Measurements from ENCODE around the gene A3GALT2. TPM values are rescaled to one million over a fixed set of nuclear protein-coding genes. Genes with fewer than 3 reads are reported as not detected.

A3GALT2 gene
- total RNA-seq, 2 experiments from 2014 or later = not detected

DNA sequence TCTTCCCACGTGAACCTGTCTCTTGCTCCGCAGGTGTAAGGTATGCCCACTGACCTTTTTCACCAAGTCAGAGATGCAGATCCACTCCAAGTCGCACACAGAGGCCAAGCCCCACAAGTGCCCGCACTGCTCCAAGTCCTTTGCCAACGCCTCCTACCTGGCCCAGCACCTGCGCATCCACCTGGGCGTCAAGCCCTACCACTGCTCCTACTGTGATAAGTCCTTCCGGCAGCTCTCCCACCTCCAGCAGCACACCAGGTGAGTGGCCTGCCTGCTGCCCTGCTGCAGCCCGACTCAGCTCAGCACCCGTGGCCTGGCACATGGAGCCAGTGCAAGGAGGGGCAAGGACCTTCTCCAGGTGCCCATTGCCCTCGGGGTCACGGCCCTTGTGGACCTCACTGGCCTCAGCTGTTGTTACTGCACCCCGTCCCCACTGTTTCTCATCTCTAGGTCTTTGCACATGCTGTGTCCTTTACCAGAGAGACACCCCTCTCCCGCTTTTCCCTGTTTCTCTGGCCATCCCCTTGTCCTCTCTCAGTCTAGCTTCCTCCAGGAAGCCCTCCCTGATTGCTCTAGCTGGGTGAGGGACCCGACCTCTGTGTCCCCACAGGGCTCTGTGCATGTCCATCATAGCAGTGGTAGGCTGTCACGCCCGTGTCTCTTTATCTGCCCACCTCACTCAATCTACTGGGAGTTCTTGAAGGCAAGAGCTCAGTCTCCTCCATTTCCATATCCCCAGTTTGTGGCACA lies 39.2 kb downstream of the A3GALT2 start:
- Histone ChIP-seq H3K4me1 (ENCODE audit: insufficient read depth, low read length, poor library complexity, severe bottlenecking) (no peaks in the 10 kb centered on the region), H3K36me3 (ENCODE audit: insufficient read depth, low read length) (peaks cover 5% of the 10 kb centered on the region; the same call in 1 of the 2 replicates), H3K4me2 (ENCODE audit: low read length) (no peak overlapping the region), H3K9me3 (ENCODE audit: low read length) (no peaks in the 10 kb centered on the region), H2AFZ (ENCODE audit: low read length) (no peak overlapping the region), H3K27ac (ENCODE audit: low read depth, low read length, poor library complexity, severe bottlenecking) (no peak overlapping the region), H3K9me2 (ENCODE audit: insufficient read depth, low read length) (no peaks in the 10 kb centered on the region), H4K20me1 (ENCODE audit: insufficient read depth, low read length) (no peaks in the 10 kb centered on the region), H3K79me2 (ENCODE audit: insufficient read depth, low read depth, low read length) (no peaks in the 10 kb centered on the region), H3K4me3 (ENCODE audit: low read depth, low read length, poor library complexity, severe bottlenecking) (no peak overlapping the region)
- POLR2A ChIA-PET = no interaction called here
- no peak for DNase-seq (ENCODE audit: low spot score)
- no TSS peak for BruUV-seq (replicated peaks)
- intact Hi-C loops (cut with micrococcal nuclease; ENCODE audit: unreplicated experiment) = no loop called here
- TF ChIP-seq, protein P1, sequence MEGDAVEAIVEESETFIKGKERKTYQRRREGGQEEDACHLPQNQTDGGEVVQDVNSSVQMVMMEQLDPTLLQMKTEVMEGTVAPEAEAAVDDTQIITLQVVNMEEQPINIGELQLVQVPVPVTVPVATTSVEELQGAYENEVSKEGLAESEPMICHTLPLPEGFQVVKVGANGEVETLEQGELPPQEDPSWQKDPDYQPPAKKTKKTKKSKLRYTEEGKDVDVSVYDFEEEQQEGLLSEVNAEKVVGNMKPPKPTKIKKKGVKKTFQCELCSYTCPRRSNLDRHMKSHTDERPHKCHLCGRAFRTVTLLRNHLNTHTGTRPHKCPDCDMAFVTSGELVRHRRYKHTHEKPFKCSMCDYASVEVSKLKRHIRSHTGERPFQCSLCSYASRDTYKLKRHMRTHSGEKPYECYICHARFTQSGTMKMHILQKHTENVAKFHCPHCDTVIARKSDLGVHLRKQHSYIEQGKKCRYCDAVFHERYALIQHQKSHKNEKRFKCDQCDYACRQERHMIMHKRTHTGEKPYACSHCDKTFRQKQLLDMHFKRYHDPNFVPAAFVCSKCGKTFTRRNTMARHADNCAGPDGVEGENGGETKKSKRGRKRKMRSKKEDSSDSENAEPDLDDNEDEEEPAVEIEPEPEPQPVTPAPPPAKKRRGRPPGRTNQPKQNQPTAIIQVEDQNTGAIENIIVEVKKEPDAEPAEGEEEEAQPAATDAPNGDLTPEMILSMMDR (conservative IDR thresholded peaks at IDR 0.05; ENCODE audit: low read length) = no peak
- no peak for TF ChIP-seq EZH2phosphoT487 (IDR thresholded peaks at IDR 0.05; ENCODE audit: borderline replicate concordance, low read depth, low read length)
- CTCF ChIA-PET (ENCODE audit: unreplicated experiment) = no interaction called here

DNA sequence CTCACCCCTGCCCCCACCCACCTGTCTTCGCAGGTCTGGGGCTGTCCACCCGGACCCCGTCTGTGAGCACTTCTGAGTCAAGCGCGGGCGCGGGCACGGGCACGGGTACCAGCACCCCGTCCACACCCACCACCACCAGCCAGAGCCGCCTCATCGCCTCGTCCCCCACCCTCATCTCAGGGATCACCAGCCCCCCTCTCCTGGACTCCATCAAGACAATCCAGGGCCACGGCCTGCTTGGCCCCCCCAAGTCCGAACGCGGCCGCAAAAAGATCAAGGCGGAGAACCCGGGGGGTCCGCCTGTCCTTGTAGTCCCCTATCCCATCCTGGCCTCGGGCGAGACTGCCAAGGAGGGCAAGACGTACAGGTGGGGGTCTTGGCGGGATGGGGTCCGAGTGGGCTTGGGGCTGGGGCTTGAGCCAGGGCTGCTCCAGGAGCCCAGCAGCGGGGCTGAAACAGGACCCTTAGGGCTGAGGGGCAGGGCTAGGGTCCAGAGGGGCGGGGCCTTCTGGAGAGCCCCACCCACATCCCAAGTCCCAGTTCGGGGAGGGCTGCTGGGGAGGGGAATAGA lies 40.7 kb downstream of the A3GALT2 start:
- no peaks in the 10 kb centered on the region for H3K9me3 ChIP-seq (ENCODE audit: low read length)
- no peak overlapping the region for H3K4me3 ChIP-seq (ENCODE audit: low read depth, low read length, poor library complexity, severe bottlenecking)
- intact Hi-C loops (cut with micrococcal nuclease; ENCODE audit: unreplicated experiment) = no loop called here
- no peaks in the 10 kb centered on the region for H3K9me2 ChIP-seq (ENCODE audit: insufficient read depth, low read length)
- no peaks in the 10 kb centered on the region for H3K4me1 ChIP-seq (ENCODE audit: insufficient read depth, low read length, poor library complexity, severe bottlenecking)
- H3K79me2 ChIP-seq (ENCODE audit: insufficient read depth, low read depth, low read length) = no peaks in the 10 kb centered on the region
- no peak for DNase-seq (ENCODE audit: low spot score)
- BruUV-seq (replicated peaks) = no TSS peak
- TF ChIP-seq, protein P1 (conservative IDR thresholded peaks at IDR 0.05; ENCODE audit: low read length) = no peak
- no peak for TF ChIP-seq EZH2phosphoT487 (IDR thresholded peaks at IDR 0.05; ENCODE audit: borderline replicate concordance, low read depth, low read length)
- ChIA-PET POLR2A (no interaction called here), CTCF (ENCODE audit: unreplicated experiment) (no interaction called here)
- H3K36me3 ChIP-seq (ENCODE audit: insufficient read depth, low read length) = peaks cover 5% of the 10 kb centered on the region; the same call in 1 of the 2 replicates
- H3K4me2 ChIP-seq (ENCODE audit: low read length) = no peak overlapping the region
- H2AFZ ChIP-seq (ENCODE audit: low read length) = no peak overlapping the region
- H3K27ac ChIP-seq (ENCODE audit: low read depth, low read length, poor library complexity, severe bottlenecking) = no peak overlapping the region
- H4K20me1 ChIP-seq (ENCODE audit: insufficient read depth, low read length) = no peaks in the 10 kb centered on the region

DNA sequence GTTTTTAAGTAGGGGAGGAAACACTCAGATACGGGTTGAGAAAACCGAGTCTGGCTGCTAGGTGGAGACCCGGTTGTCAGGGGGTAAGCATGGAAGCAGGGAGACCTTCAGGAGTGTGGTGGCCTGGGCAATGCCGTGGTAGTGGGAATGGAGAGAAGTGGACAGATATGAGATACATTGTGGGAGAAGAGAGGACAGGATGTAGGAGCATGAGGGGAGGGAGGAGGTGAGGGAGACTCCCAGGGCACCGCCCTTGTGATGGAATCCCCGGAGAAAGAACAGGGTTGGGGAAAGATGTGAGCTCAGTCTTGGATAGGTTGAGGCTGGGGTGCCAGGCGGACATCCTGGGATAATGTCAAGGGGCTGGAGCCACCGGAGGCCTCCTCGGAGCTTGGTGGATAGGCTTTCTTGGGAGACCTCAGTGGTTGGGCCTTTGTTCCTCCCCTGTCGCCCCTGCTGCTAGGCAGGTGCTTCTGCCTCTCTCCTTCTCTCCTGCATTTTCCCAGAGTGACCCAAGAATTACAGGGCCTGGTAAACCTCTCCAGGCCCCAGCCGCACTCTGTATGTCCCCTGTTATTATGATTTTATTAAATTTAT lies 43.3 kb downstream of the A3GALT2 start:
- Histone ChIP-seq H3K4me1 (ENCODE audit: insufficient read depth, low read length, poor library complexity, severe bottlenecking) (no peaks in the 10 kb centered on the region), H3K9me3 (ENCODE audit: low read length) (no peaks in the 10 kb centered on the region), H3K36me3 (ENCODE audit: insufficient read depth, low read length) (peaks cover 5% of the 10 kb centered on the region; the same call in 1 of the 2 replicates), H2AFZ (ENCODE audit: low read length) (no peak overlapping the region), H3K4me3 (ENCODE audit: low read depth, low read length, poor library complexity, severe bottlenecking) (no peak overlapping the region), H3K4me2 (ENCODE audit: low read length) (no peak overlapping the region), H3K27ac (ENCODE audit: low read depth, low read length, poor library complexity, severe bottlenecking) (no peak overlapping the region), H3K79me2 (ENCODE audit: insufficient read depth, low read depth, low read length) (no peaks in the 10 kb centered on the region), H4K20me1 (ENCODE audit: insufficient read depth, low read length) (no peaks in the 10 kb centered on the region), H3K9me2 (ENCODE audit: insufficient read depth, low read length) (no peaks in the 10 kb centered on the region)
- no peak for DNase-seq (ENCODE audit: low spot score)
- TF ChIP-seq, protein P1 (conservative IDR thresholded peaks at IDR 0.05; ENCODE audit: low read length) = no peak
- TF ChIP-seq EZH2phosphoT487 (IDR thresholded peaks at IDR 0.05; ENCODE audit: borderline replicate concordance, low read depth, low read length) = no peak
- no TSS peak for BruUV-seq (replicated peaks)
- ChIA-PET CTCF (ENCODE audit: unreplicated experiment) (no interaction called here), POLR2A (no interaction called here)
- intact Hi-C loops (cut with micrococcal nuclease; ENCODE audit: unreplicated experiment) = loop anchor here (2.0 kb wide), 1 partner anchor 55 kb away; no protein-coding TSS in a partner anchor
